RWPE2 (cell line): ENCODE data around the gene B4GAT1.

Experiments
- ATAC-seq: fragments of 200-7000 bp; cut with Tn5 transposase; 3 replicates; pipeline ENCODE4 v1.9.1; 2021; ENCODE audit warnings: low read depth
- DNase-seq: peaks from one replicate; pipeline ENCODE4 v3.0.0-alpha.2; 2020; ENCODE audit warnings: low spot score
- H3K27ac ChIP-seq: fragments of 450-650 bp; 2 replicates; pipeline ENCODE4 v1.5.1; 2017; ENCODE audit warnings: mild to moderate bottlenecking; ENCODE audit not compliant: poor library complexity, severe bottlenecking
- H3K27me3 ChIP-seq: fragments of 250-450 bp; sonication (Bioruptor Pico); 2 replicates; pipeline ENCODE4 v1.5.1; 2021; ENCODE audit warnings: mild to moderate bottlenecking, moderate library complexity; ENCODE audit not compliant: insufficient read depth, poor library complexity, severe bottlenecking
- H3K36me3 ChIP-seq: fragments of 250-450 bp; sonication (Bioruptor Pico); 2 replicates; pipeline ENCODE4 v1.5.1; 2020; ENCODE audit warnings: low read depth, mild to moderate bottlenecking, moderate library complexity
- H3K4me1 ChIP-seq: fragments of 250-450 bp; sonication (Bioruptor Pico); 2 replicates; pipeline ENCODE4 v1.5.1; 2021; ENCODE audit warnings: mild to moderate bottlenecking, moderate library complexity; ENCODE audit not compliant: insufficient read depth, poor library complexity, severe bottlenecking
- H3K4me3 ChIP-seq: fragments of 250-450 bp; sonication (Bioruptor Pico); 2 replicates; pipeline ENCODE4 v1.5.1; 2021; ENCODE audit warnings: mild to moderate bottlenecking, moderate library complexity; ENCODE audit not compliant: severe bottlenecking
- H3K9me3 ChIP-seq: fragments of 250-450 bp; sonication (Bioruptor Pico); 2 replicates; pipeline ENCODE4 v1.5.1; 2021; ENCODE audit warnings: mild to moderate bottlenecking, moderate library complexity; ENCODE audit not compliant: severe bottlenecking
- TF ChIP-seq, protein P1 (sequence below): fragments of 450-650 bp; IDR thresholded peaks from one replicate; pipeline ENCODE4 v1.5.1; 2017; ENCODE audit warnings: mild to moderate bottlenecking, moderate library complexity; ENCODE audit not compliant: poor library complexity, severe bottlenecking

The B4GAT1 gene

DNA sequence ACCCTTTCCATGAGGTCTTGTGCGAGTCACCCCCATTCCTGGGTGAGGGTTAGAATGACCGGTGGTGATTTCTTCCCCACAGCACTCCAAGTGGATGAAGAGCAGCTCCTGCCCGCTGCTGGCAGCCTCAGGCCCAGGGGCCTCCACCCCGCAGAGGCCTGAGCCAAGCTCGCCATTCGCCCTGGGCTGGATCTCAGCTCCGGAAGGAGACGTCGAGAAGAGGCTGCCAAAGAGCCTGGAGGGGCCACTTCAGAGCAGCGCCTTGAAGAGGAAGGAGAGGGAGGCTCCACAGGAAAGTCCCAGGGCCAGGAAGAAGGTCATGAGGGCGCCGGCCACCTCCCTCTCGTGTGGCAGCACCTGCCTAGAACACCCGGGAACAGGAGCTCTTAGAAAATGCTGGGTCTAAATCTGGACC lies 15.8 kb upstream of the B4GAT1 start:
- ATAC-seq (no peak), DNase-seq (no peak)
- Histone ChIP-seq H3K27ac (no peak overlapping the region), H3K36me3 (peaks cover 18% of the 10 kb centered on the region; the same call in 1 of the 2 replicates), H3K4me1 (no peaks in the 10 kb centered on the region), H3K4me3 (no peak overlapping the region), H3K27me3 (no peaks in the 10 kb centered on the region), H3K9me3 (no peaks in the 10 kb centered on the region)
- TF ChIP-seq, protein P1, sequence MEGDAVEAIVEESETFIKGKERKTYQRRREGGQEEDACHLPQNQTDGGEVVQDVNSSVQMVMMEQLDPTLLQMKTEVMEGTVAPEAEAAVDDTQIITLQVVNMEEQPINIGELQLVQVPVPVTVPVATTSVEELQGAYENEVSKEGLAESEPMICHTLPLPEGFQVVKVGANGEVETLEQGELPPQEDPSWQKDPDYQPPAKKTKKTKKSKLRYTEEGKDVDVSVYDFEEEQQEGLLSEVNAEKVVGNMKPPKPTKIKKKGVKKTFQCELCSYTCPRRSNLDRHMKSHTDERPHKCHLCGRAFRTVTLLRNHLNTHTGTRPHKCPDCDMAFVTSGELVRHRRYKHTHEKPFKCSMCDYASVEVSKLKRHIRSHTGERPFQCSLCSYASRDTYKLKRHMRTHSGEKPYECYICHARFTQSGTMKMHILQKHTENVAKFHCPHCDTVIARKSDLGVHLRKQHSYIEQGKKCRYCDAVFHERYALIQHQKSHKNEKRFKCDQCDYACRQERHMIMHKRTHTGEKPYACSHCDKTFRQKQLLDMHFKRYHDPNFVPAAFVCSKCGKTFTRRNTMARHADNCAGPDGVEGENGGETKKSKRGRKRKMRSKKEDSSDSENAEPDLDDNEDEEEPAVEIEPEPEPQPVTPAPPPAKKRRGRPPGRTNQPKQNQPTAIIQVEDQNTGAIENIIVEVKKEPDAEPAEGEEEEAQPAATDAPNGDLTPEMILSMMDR = no peak

DNA sequence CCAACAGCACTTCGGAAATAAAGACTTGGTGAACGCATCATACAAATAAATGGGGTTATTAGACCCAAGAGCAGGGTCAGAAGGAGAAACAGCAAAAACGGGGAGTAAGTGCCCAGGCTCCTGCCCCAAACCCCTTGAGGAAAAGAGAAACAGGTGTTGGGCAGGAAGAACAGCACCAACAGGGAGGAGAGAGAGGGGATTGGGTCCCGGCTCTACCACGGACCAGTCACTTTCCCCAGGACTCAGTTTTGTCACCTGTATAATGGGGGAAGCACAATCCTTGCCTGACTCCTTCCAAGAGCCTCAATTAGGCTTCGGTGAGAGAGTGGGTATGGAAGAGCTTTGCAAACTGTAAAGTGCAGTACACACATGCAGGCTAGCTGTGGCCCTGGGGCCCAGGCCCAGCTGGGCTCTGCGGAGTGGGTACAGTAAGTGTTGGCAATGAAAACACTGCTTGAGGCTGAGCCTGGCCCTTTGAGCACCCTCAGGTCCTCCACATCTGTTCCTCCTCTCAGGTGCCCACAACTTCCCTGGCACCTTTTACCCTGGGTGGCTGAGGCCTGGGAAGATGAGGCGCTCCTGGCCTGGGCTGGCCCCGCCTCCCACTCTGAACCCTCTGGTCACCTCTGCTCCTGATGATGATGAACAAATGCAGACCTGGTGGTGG lies 15.2 kb upstream of the B4GAT1 start:
- Histone ChIP-seq H3K9me3 (no peaks in the 10 kb centered on the region), H3K36me3 (peaks cover 18% of the 10 kb centered on the region; the same call in 1 of the 2 replicates), H3K27ac (no peak overlapping the region), H3K4me1 (no peaks in the 10 kb centered on the region), H3K27me3 (no peaks in the 10 kb centered on the region), H3K4me3 (no peak overlapping the region)
- ATAC-seq (no peak), DNase-seq (no peak)
- TF ChIP-seq, protein P1 = no peak

DNA sequence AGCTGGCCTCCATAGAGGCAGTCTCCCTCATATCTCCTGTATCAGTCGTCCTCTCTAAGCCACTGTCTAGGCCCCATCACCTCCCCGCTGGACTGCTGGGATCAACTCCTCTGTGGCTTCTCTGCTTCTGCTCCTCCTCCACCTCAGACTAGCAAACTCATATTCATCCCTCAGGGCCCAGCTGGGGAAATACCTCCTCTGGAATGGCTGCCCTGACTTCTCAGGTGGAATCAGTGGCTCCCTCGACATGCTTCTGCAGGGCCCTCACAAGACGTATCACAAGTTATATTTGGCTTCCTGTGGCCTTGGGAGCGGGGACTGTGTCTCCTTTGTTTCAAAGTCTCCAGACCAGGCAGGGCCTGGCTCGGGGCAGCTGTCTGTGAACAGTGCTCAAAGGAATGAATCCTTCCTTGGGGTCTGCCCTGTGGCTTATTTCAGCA lies 14.1 kb upstream of the B4GAT1 start:
- Histone ChIP-seq H3K4me3 (no peak overlapping the region), H3K9me3 (no peaks in the 10 kb centered on the region), H3K36me3 (peaks cover 12% of the 10 kb centered on the region; the same call in 1 of the 2 replicates), H3K4me1 (no peaks in the 10 kb centered on the region), H3K27ac (no peak overlapping the region), H3K27me3 (no peaks in the 10 kb centered on the region)
- ATAC-seq (peak; percentile 5; the same call in 1 of the 3 replicates), DNase-seq (no peak)
- TF ChIP-seq, protein P1 = no peak

- ATAC-seq (no peak), DNase-seq (no peak)
- H3K4me3 ChIP-seq = no peak overlapping the region
- H3K4me1 ChIP-seq = no peaks in the 10 kb centered on the region
- H3K36me3 ChIP-seq = peaks cover 12% of the 10 kb centered on the region; the same call in 1 of the 2 replicates
- H3K9me3 ChIP-seq = no peaks in the 10 kb centered on the region
- no peaks in the 10 kb centered on the region for H3K27me3 ChIP-seq
- H3K27ac ChIP-seq = no peak overlapping the region
- TF ChIP-seq, protein P1 = no peak
Observed at GRCh38 chr11:66360406-66361073, 13.1 kb upstream of the B4GAT1 start.
